Calu3 (cell line): ENCODE data around the gene HINFP. TPM values are rescaled to one million over a fixed set of nuclear protein-coding genes. Genes with fewer than 3 reads are reported as not detected.

ENCODE experiments used
- BruUV-seq: library from RNA; stranded (reverse); fragments of 400-500 nt; replicated peaks from 2 replicates; lab custom pipeline; 2021; lab: Mats Ljungman, UMichigan
- CTCF ChIA-PET: fragments of 300-600 bp; sonication (Branson Sonifier 250); formaldehyde crosslinking; loops from one replicate; lab custom pipeline; 2022; ENCODE audit warnings: antibody characterized with exemption; lab: Charles Lee
- DNase-seq: peaks from one replicate; pipeline ENCODE4 v3.0.0; 2022
- H3K27ac Mint-ChIP-seq: one replicate; pipeline ENCODE4 v1.8.0; 2022; ENCODE audit warnings: mixed read lengths; ENCODE audit not compliant: unreplicated experiment
- H3K27me3 Mint-ChIP-seq: one replicate; pipeline ENCODE4 v1.8.0; 2022; ENCODE audit warnings: mixed read lengths; ENCODE audit not compliant: unreplicated experiment
- H3K36me3 Mint-ChIP-seq: one replicate; pipeline ENCODE4 v1.8.0; 2022; ENCODE audit warnings: mild to moderate bottlenecking, moderate library complexity, mixed read lengths; ENCODE audit not compliant: insufficient read depth, unreplicated experiment
- H3K4me1 Mint-ChIP-seq: one replicate; pipeline ENCODE4 v1.8.0; 2022; ENCODE audit warnings: mild to moderate bottlenecking, low read depth, mixed read lengths; ENCODE audit not compliant: unreplicated experiment
- H3K4me3 Mint-ChIP-seq: one replicate; pipeline ENCODE4 v1.8.0; 2022; ENCODE audit warnings: mild to moderate bottlenecking, low read depth, moderate library complexity, mixed read lengths; ENCODE audit not compliant: unreplicated experiment
- H3K9me3 Mint-ChIP-seq: one replicate; pipeline ENCODE4 v1.8.0; 2022; ENCODE audit warnings: low read depth, mixed read lengths; ENCODE audit not compliant: unreplicated experiment
- intact Hi-C: fragments of 100-400 bp; cut with micrococcal nuclease; formaldehyde crosslinking; loops from one replicate; pipeline ENCODE4 v1.10.0; 2022; ENCODE audit not compliant: unreplicated experiment
- total RNA-seq: library from RNA; stranded (reverse); gene quantifications from 2 replicates; pipeline ENCODE4 v1.2.3, GENCODE V29; 2022
- TF ChIP-seq, protein P1 (sequence below): fragments of 200-600 bp; IDR thresholded peaks from one replicate; pipeline ENCODE4 v1.8.0; 2022; ENCODE audit warnings: antibody characterized with exemption; ENCODE audit not compliant: unreplicated experiment

Gene HINFP
- total RNA-seq, 1 experiment from 2014 or later, result 21.8 TPM

DNA sequence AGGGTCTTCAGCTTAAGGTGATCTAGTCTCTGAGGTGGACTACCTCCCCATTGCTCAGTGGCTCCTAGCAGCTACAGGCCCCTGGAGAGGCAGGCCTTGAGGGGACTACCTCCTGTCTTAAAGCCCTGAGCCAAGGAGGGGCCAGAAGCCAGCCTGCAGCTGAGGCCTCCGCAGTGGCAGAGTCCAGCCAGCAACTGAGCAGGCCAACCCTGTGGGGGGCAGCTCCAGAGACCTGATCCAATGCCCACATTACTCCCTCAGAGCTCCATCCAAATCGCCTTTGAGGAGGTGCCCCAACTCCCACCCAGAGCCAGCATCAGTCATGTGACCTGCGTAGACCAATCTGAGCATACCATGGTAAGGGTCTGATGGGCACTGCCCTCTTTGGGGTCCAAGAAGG lies 11.5 kb upstream of the HINFP start:
- no peaks in the 10 kb centered on the region for H3K27me3 Mint-ChIP-seq

DNA sequence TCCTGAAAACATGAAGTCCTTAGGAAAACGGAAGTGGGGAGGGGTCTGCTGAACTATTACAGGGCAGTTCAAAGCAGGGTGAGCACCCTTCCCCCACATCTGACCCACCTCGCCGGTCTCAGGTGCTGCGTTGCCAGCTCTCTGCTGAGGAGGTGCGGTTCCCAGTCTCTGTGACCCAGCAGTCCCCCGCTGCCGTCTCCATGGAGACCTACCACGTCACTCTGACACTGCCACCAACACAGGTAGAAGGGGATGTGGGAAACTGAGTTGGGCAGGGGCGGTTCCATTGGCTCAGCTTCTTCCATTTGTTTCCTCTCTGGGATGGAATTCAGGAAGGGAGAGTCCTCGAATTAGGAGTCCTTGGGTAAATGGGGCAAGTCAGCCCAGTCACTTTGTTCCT lies 10.9 kb upstream of the HINFP start:
- no peaks in the 10 kb centered on the region for H3K27me3 Mint-ChIP-seq
- intact Hi-C loops, result no loop called here
- BruUV-seq, result no TSS peak

More for the DNA sequence above, 11.5 kb upstream of the HINFP start:
- Mint-ChIP-seq H3K4me1 (peaks cover 13% of the 10 kb centered on the region), H3K4me3 (no peak overlapping the region), H3K27ac (no peak overlapping the region), H3K9me3 (no peaks in the 10 kb centered on the region), H3K36me3 (peaks cover 38% of the 10 kb centered on the region)
- no peak for DNase-seq
- CTCF ChIA-PET, result interaction anchor here (0.6 kb wide), 1 partner anchor 157 kb away, joined by 4 read pairs; no protein-coding TSS in a partner anchor
- TF ChIP-seq, protein P1, sequence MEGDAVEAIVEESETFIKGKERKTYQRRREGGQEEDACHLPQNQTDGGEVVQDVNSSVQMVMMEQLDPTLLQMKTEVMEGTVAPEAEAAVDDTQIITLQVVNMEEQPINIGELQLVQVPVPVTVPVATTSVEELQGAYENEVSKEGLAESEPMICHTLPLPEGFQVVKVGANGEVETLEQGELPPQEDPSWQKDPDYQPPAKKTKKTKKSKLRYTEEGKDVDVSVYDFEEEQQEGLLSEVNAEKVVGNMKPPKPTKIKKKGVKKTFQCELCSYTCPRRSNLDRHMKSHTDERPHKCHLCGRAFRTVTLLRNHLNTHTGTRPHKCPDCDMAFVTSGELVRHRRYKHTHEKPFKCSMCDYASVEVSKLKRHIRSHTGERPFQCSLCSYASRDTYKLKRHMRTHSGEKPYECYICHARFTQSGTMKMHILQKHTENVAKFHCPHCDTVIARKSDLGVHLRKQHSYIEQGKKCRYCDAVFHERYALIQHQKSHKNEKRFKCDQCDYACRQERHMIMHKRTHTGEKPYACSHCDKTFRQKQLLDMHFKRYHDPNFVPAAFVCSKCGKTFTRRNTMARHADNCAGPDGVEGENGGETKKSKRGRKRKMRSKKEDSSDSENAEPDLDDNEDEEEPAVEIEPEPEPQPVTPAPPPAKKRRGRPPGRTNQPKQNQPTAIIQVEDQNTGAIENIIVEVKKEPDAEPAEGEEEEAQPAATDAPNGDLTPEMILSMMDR, result no peak
- no TSS peak for BruUV-seq
- intact Hi-C loops, result no loop called here

DNA sequence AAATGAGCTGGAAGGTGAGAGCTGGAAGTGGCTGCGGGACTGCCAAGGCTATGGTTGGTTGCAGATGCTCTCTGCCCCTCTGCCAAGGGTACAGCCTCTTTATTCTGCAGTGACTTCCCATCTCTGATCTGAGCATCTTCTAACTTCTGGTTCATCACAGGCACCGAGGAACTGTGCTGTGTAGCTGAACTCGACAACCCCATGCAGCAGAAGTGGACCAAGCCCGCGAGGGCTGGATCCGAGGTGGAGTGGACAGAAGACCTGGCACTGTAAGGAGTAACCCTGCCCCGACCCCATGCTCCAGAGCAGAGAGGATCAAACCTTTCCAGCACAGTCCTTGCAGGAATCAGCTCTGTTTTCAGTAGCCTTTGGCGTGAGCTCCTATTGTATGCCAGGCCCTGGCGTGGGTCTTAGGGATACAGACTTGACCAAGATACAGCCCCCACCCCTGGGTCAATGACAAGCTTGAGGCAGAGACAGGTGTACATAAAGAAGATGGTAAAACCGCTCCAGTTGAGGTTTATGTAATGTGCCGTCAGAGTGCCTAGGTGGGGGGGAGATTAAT lies 9.9 kb upstream of the HINFP start:
- TF ChIP-seq, protein P1, result no peak
- Mint-ChIP-seq H3K4me1 (peaks cover 13% of the 10 kb centered on the region), H3K27ac (no peak overlapping the region), H3K36me3 (peaks cover 32% of the 10 kb centered on the region), H3K4me3 (no peak overlapping the region), H3K9me3 (no peaks in the 10 kb centered on the region), H3K27me3 (no peaks in the 10 kb centered on the region)
- intact Hi-C loops, result no loop called here
- CTCF ChIA-PET, result no interaction called here
- BruUV-seq, result no TSS peak
- no peak for DNase-seq

More for the DNA sequence above, 10.9 kb upstream of the HINFP start:
- CTCF ChIA-PET, result interaction anchor here (0.6 kb wide), 1 partner anchor 157 kb away, joined by 4 read pairs; no protein-coding TSS in a partner anchor
- no peak for DNase-seq
- Mint-ChIP-seq H3K27ac (no peak overlapping the region), H3K9me3 (no peaks in the 10 kb centered on the region), H3K4me3 (no peak overlapping the region), H3K36me3 (peaks cover 38% of the 10 kb centered on the region), H3K4me1 (peaks cover 13% of the 10 kb centered on the region)
- TF ChIP-seq, protein P1, result no peak

DNA sequence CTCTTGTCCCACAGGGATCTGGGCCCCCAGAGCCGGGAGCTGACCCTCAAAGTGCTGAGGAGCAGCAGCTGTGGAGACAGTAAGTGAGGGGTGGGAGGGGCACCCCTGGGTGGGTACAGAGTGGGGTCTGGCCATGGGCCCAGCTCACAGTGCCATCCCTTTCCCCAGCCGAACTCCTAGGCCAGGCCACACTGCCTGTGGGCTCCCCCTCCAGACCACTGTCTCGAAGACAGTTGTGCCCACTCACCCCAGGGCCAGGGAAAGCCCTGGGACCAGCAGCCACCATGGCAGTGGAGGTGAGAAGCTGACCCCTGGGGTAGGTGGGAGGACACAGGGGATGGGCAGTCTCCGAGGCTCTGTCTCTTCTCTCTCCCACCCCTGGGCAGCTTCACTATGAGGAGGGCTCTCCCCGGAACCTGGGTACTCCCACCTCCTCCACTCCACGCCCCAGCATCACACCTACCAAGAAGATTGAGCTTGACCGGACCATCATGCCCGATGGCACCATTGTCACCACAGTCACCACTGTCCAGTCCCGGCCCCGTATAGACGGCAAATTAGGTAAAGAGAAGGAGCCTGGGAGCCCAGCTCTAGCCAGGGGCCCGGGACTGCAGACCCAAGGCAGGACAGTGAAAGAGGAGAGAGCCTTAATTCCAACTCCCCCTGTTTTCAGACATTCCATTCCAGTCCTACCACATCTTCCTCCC lies 8.9 kb upstream of the HINFP start:
- CTCF ChIA-PET, result no interaction called here
- Mint-ChIP-seq H3K4me1 (peaks cover 13% of the 10 kb centered on the region), H3K4me3 (no peak overlapping the region), H3K9me3 (no peaks in the 10 kb centered on the region), H3K27ac (no peak overlapping the region), H3K36me3 (peaks cover 22% of the 10 kb centered on the region), H3K27me3 (no peaks in the 10 kb centered on the region)
- no TSS peak for BruUV-seq
- TF ChIP-seq, protein P1, result no peak
- no peak for DNase-seq
- intact Hi-C loops, result no loop called here
